Activated CD4-positive, alpha-beta memory T cell treated with anti-CD3 and anti-CD28 coated beads for 36 hours (primary cell): Measurements from ENCODE around the gene DRD2. TPM values are rescaled to one million over a fixed set of nuclear protein-coding genes. Genes with fewer than 3 reads are reported as not detected.

Experiments used
- CTCF ChIA-PET: fragments of 350-600 bp; sonication (Branson Sonifier 250); formaldehyde crosslinking; loops from one replicate; lab custom pipeline; 2021; ENCODE audit warnings: antibody characterized with exemption, inconsistent platforms; lab: Charles Lee
- POLR2A ChIA-PET: fragments of 350-600 bp; sonication (Branson Sonifier 250); formaldehyde crosslinking; loops from one replicate; lab custom pipeline; 2021; ENCODE audit warnings: antibody characterized with exemption; lab: Charles Lee
- DNase-seq: peaks from one replicate; pipeline ENCODE4 v3.0.0-alpha.2; 2020
- H3K27ac Mint-ChIP-seq: one replicate; pipeline ENCODE4 v1.8.0; 2021; ENCODE audit warnings: mixed read lengths
- H3K27me3 Mint-ChIP-seq: one replicate; pipeline ENCODE4 v1.8.0; 2021; ENCODE audit warnings: mixed read lengths
- H3K36me3 Mint-ChIP-seq: one replicate; pipeline ENCODE4 v1.8.0; 2021; ENCODE audit warnings: mixed read lengths
- H3K4me1 Mint-ChIP-seq: one replicate; pipeline ENCODE4 v1.8.0; 2021; ENCODE audit warnings: low read depth, mixed read lengths
- H3K4me3 Mint-ChIP-seq: one replicate; pipeline ENCODE4 v1.8.0; 2021; ENCODE audit warnings: mild to moderate bottlenecking, mixed read lengths
- H3K9me3 Mint-ChIP-seq: one replicate; pipeline ENCODE4 v1.8.0; 2021; ENCODE audit warnings: mixed read lengths
- intact Hi-C: fragments of 100-400 bp; cut with micrococcal nuclease; formaldehyde crosslinking; loops from one replicate; pipeline ENCODE4 v1.15.1; 2023
- total RNA-seq, 2 experiments: library from RNA; stranded (reverse); gene quantifications; one replicate each; pipeline ENCODE4 v1.2.3, GENCODE V29; 2021

Gene DRD2
- total RNA-seq, 2 experiments from 2014 or later, result not detected

DNA sequence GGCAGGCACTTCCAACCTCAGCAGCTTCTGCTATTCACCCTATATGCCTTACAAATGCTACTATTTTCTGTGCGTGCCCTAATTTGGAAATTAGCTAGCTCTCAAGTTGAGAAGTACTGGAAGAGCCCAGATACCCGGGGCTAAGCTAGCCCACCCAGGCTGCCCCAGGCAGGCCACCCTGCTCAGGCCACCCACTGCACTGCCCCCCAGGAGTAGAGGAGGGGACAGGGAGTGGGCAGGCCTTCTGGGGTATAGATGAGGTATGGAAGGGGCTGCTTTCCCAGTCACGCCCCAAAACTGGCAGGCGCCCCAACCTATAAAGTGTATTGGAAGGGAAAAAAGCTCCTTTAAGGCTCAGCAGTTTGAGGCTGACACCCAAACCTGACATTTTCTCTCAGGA, 43.5 kb downstream of the DRD2 start:
- Mint-ChIP-seq H3K4me3 (no peak overlapping the region), H3K36me3 (no peaks in the 10 kb centered on the region), H3K9me3 (no peaks in the 10 kb centered on the region), H3K27ac (no peak overlapping the region), H3K4me1 (no peaks in the 10 kb centered on the region), H3K27me3 (no peaks in the 10 kb centered on the region)
- ChIA-PET POLR2A (interaction anchor here (0.6 kb wide), 2 partner anchors 237 to 400 kb away, joined by 3 read pairs; no protein-coding TSS in a partner anchor), CTCF (no interaction called here)
- DNase-seq, result no peak
- intact Hi-C loops, result no loop called here

DNA sequence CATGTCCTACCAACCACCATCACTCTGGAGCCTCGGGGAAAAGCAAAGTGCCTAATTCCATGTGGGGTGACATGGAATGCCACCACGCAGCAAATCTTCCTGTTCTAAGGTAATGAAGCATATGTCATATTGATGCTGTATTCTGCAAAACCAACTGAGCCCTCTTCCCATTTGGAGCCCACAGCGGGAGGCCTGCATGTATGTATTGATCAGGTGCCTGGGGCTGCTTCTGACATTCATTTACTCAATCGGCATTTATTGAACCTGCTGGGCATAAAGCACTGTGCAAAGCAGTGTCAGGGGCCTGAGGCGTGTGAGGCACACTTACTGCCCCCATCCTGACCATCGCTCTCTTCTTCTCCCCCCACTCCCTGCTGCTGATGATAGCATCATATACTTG, 48.5 kb downstream of the DRD2 start:
- intact Hi-C loops, result no loop called here
- H3K27me3 Mint-ChIP-seq, result no peaks in the 10 kb centered on the region
- H3K4me1 Mint-ChIP-seq, result no peaks in the 10 kb centered on the region
- H3K27ac Mint-ChIP-seq, result no peak overlapping the region
- ChIA-PET CTCF (no interaction called here), POLR2A (no interaction called here)
- no peak for DNase-seq
- H3K36me3 Mint-ChIP-seq, result no peaks in the 10 kb centered on the region
- no peak overlapping the region for H3K4me3 Mint-ChIP-seq
- H3K9me3 Mint-ChIP-seq, result no peaks in the 10 kb centered on the region

- peaks cover 2% of the 10 kb centered on the region for H3K27me3 Mint-ChIP-seq
- H3K27ac Mint-ChIP-seq, result no peak overlapping the region
- no peak for DNase-seq
- ChIA-PET CTCF (no interaction called here), POLR2A (no interaction called here)
- H3K4me1 Mint-ChIP-seq, result no peaks in the 10 kb centered on the region
- intact Hi-C loops, result no loop called here
- no peaks in the 10 kb centered on the region for H3K36me3 Mint-ChIP-seq
- H3K9me3 Mint-ChIP-seq, result no peaks in the 10 kb centered on the region
- no peak overlapping the region for H3K4me3 Mint-ChIP-seq
These were observed 54.4 kb downstream of the DRD2 start for GRCh38 chr11:113420808-113421207.

- ChIA-PET POLR2A (no interaction called here), CTCF (no interaction called here)
- Mint-ChIP-seq H3K27me3 (peaks cover 2% of the 10 kb centered on the region), H3K36me3 (no peaks in the 10 kb centered on the region), H3K4me1 (no peaks in the 10 kb centered on the region), H3K9me3 (no peaks in the 10 kb centered on the region), H3K27ac (no peak overlapping the region), H3K4me3 (no peak overlapping the region)
- intact Hi-C loops, result no loop called here
- DNase-seq, result no peak
These were observed 55.7 kb downstream of the DRD2 start for GRCh38 chr11:113419454-113420003.

DNA sequence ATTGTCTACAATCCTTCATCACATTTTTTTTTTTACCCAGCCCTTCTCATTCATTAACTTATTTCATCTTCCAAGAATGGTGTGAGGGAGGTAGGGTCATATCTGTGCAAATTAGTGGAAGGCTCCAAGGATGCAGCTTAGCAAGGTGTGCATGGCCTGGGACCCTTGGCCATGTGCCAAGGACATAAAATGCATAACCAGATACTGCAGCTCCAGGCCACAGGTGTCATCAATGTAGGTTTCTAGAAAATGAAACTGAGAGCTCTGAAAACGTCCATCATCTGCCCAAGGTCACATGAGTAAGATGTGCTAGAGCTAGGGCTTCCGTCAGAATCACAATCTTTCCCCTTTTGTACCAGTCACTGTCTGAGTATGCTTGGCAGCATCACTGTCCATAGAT, 57.8 kb downstream of the DRD2 start:
- Mint-ChIP-seq H3K27me3 (peaks cover 5% of the 10 kb centered on the region), H3K9me3 (no peaks in the 10 kb centered on the region), H3K4me3 (no peak overlapping the region), H3K4me1 (no peaks in the 10 kb centered on the region), H3K36me3 (no peaks in the 10 kb centered on the region), H3K27ac (no peak overlapping the region)
- DNase-seq, result no peak
- POLR2A ChIA-PET, result no interaction called here
- intact Hi-C loops, result no loop called here
- CTCF ChIA-PET, result interaction anchor here (0.7 kb wide), 1 partner anchor 99 kb away, joined by 3 read pairs; no protein-coding TSS in a partner anchor

DNA sequence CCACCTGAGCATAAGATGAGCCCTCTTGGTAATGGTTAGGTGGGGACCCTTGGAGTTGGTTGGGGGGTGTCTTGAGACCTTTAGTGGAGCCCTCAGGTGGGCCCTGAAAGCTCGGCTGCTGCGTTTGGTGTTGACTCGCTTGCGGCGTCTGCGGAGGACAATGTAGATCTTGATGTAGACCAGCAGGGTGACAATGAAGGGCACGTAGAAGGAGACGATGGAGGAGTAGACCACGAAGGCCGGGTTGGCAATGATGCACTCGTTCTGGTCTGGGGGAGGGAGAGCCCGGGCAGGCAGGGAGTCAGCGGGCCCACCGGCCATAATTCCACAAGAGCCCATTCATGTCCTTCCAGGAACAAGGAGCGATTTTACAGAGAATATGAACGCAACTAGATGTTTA, 59.9 kb downstream of the DRD2 start:
- ChIA-PET CTCF (no interaction called here), POLR2A (no interaction called here)
- no peak for DNase-seq
- H3K36me3 Mint-ChIP-seq, result no peaks in the 10 kb centered on the region
- no peak overlapping the region for H3K27ac Mint-ChIP-seq
- H3K27me3 Mint-ChIP-seq, result peaks cover 5% of the 10 kb centered on the region
- no peaks in the 10 kb centered on the region for H3K4me1 Mint-ChIP-seq
- no peaks in the 10 kb centered on the region for H3K9me3 Mint-ChIP-seq
- intact Hi-C loops, result no loop called here
- no peak overlapping the region for H3K4me3 Mint-ChIP-seq

- POLR2A ChIA-PET, result no interaction called here
- no peak overlapping the region for H3K4me3 Mint-ChIP-seq
- no peak for DNase-seq
- no peaks in the 10 kb centered on the region for H3K9me3 Mint-ChIP-seq
- intact Hi-C loops, result no loop called here
- CTCF ChIA-PET, result no interaction called here
- no peak overlapping the region for H3K27ac Mint-ChIP-seq
- no peaks in the 10 kb centered on the region for H3K4me1 Mint-ChIP-seq
- peaks cover 7% of the 10 kb centered on the region for H3K27me3 Mint-ChIP-seq
- no peaks in the 10 kb centered on the region for H3K36me3 Mint-ChIP-seq
These were observed 62.5 kb downstream of the DRD2 start for GRCh38 chr11:113412675-113413074.

DNA sequence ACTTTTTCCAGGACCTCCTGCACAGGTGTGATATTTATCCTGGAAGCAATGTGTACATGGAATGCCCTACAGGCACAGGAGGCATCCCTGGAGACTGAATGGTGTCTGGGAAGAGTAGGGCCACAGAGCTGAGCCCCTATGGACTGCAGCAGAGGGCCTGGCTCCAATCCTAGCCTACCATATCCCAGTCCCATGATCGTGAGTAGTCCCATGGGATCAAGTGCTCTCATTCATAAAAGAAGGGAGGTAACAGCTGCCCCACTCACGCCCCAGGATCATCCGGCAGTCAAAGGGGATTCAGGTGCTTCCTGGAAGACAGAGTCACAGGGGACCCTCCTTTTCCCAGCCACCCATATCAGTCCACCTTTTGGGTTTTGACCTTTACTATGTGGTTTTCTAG, 63.7 kb downstream of the DRD2 start:
- intact Hi-C loops, result no loop called here
- H3K4me3 Mint-ChIP-seq, result no peak overlapping the region
- ChIA-PET POLR2A (no interaction called here), CTCF (no interaction called here)
- H3K27me3 Mint-ChIP-seq, result peaks cover 7% of the 10 kb centered on the region
- no peak overlapping the region for H3K27ac Mint-ChIP-seq
- no peaks in the 10 kb centered on the region for H3K36me3 Mint-ChIP-seq
- H3K4me1 Mint-ChIP-seq, result no peaks in the 10 kb centered on the region
- no peaks in the 10 kb centered on the region for H3K9me3 Mint-ChIP-seq
- DNase-seq, result no peak

GRCh38 chr11:113410414-113411135, 64.6 kb downstream of the DRD2 start:
- CTCF ChIA-PET, result no interaction called here
- peaks cover 7% of the 10 kb centered on the region for H3K27me3 Mint-ChIP-seq
- POLR2A ChIA-PET, result no interaction called here
- no peak overlapping the region for H3K27ac Mint-ChIP-seq
- no peaks in the 10 kb centered on the region for H3K9me3 Mint-ChIP-seq
- no peak overlapping the region for H3K4me3 Mint-ChIP-seq
- intact Hi-C loops, result no loop called here
- no peak for DNase-seq
- H3K36me3 Mint-ChIP-seq, result no peaks in the 10 kb centered on the region
- no peaks in the 10 kb centered on the region for H3K4me1 Mint-ChIP-seq

GRCh38 chr11:113409526-113409925, 65.7 kb downstream of the DRD2 start:
- ChIA-PET POLR2A (no interaction called here), CTCF (no interaction called here)
- no peaks in the 10 kb centered on the region for H3K36me3 Mint-ChIP-seq
- peaks cover 7% of the 10 kb centered on the region for H3K27me3 Mint-ChIP-seq
- no peaks in the 10 kb centered on the region for H3K9me3 Mint-ChIP-seq
- DNase-seq, result no peak
- intact Hi-C loops, result no loop called here
- H3K4me1 Mint-ChIP-seq, result no peaks in the 10 kb centered on the region
- H3K4me3 Mint-ChIP-seq, result no peak overlapping the region
- no peak overlapping the region for H3K27ac Mint-ChIP-seq

GRCh38 chr11:113408887-113409286, 66.3 kb downstream of the DRD2 start:
- DNase-seq, result no peak
- POLR2A ChIA-PET, result no interaction called here
- CTCF ChIA-PET, result no interaction called here
- Mint-ChIP-seq H3K27me3 (peaks cover 4% of the 10 kb centered on the region), H3K36me3 (no peaks in the 10 kb centered on the region), H3K27ac (no peak overlapping the region), H3K9me3 (no peaks in the 10 kb centered on the region), H3K4me1 (no peaks in the 10 kb centered on the region), H3K4me3 (no peak overlapping the region)
- intact Hi-C loops, result no loop called here

DNA sequence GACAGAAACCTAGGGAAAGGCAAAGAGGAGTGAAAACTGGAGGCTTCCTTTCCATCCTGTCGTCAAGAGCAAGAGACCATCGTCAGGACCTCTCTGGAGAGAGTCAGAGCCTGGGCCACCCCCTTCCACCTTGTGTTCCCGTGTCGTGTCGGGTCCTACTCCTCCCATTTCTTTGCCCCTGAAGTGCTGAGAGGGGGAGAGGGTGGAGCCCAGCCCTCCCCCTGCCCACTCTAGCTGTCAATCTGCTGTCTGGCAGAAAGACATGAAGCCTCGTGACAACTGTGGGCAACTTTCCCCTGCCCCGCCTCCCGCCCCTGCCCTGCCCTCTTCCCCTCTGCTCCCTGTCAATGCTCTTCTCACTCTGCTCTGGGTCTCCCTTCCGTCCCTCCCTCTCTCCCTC, 67.0 kb downstream of the DRD2 start:
- CTCF ChIA-PET, result no interaction called here
- H3K27ac Mint-ChIP-seq, result no peak overlapping the region
- no peaks in the 10 kb centered on the region for H3K9me3 Mint-ChIP-seq
- no peak overlapping the region for H3K4me3 Mint-ChIP-seq
- peaks cover 4% of the 10 kb centered on the region for H3K27me3 Mint-ChIP-seq
- DNase-seq, result no peak
- no peaks in the 10 kb centered on the region for H3K4me1 Mint-ChIP-seq
- intact Hi-C loops, result no loop called here
- H3K36me3 Mint-ChIP-seq, result no peaks in the 10 kb centered on the region
- POLR2A ChIA-PET, result no interaction called here

DNA sequence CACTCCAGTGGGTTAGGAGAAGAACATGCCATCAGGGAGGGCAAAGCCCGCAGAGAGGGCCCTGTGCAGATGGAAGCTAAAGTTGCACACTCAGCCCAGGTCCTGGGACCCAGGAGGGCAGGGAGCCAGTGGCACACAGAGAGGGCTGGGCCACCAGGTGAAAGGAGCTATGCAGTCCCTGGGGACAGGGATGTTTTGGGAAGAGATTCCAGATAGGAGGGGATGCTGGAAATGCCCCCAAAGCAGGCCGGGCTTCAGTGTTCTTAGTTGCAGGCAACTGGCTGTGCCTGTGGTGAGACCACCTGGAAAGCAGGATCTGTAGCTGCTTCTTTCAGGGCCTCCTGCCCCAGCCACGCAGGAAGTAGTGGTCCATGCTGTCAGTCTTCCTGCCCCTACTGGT, 68.0 kb downstream of the DRD2 start:
- DNase-seq, result no peak
- no peaks in the 10 kb centered on the region for H3K9me3 Mint-ChIP-seq
- intact Hi-C loops, result no loop called here
- H3K4me1 Mint-ChIP-seq, result no peaks in the 10 kb centered on the region
- H3K27ac Mint-ChIP-seq, result no peak overlapping the region
- H3K27me3 Mint-ChIP-seq, result peaks cover 4% of the 10 kb centered on the region
- ChIA-PET CTCF (no interaction called here), POLR2A (no interaction called here)
- H3K36me3 Mint-ChIP-seq, result no peaks in the 10 kb centered on the region
- no peak overlapping the region for H3K4me3 Mint-ChIP-seq
